Epithelial cell of esophagus (primary cell): ENCODE measurements around the gene ENTHD1.

Experiments used
- DNase-seq: peaks from one replicate; pipeline ENCODE4 v3.0.0; 2010; ENCODE audit warnings: low read depth
- H3K4me3 ChIP-seq: 2 replicates; pipeline ENCODE4 v1.5.1; 2011; ENCODE audit warnings: mild to moderate bottlenecking, low read length, control low read depth
- CTCF ChIP-seq: IDR thresholded peaks from 2 replicates; pipeline ENCODE4 v1.5.1; 2011; ENCODE audit warnings: low read depth, mild to moderate bottlenecking, low read length, control low read depth, inconsistent platforms; ENCODE audit not compliant: insufficient read depth; ENCODE audit errors: missing control alignments

Gene ENTHD1

GRCh38 chr22:39710380-39711150, 183.0 kb downstream of the ENTHD1 start:
- TF ChIP-seq CTCF: no peak
- no peak overlapping the region for H3K4me3 ChIP-seq
- no peak for DNase-seq

GRCh38 chr22:39707816-39708215, 185.7 kb downstream of the ENTHD1 start:
- DNase-seq: no peak
- no peak overlapping the region for H3K4me3 ChIP-seq
- TF ChIP-seq CTCF: no peak

GRCh38 chr22:39707351-39707750, 186.2 kb downstream of the ENTHD1 start:
- no peak overlapping the region for H3K4me3 ChIP-seq
- TF ChIP-seq CTCF: no peak
- DNase-seq: no peak

GRCh38 chr22:39706376-39707140, 187.0 kb downstream of the ENTHD1 start:
- no peak for DNase-seq
- TF ChIP-seq CTCF: no peak
- no peak overlapping the region for H3K4me3 ChIP-seq

- no peak for TF ChIP-seq CTCF
Observed at GRCh38 chr22:39705386-39705785, 188.2 kb downstream of the ENTHD1 start.

GRCh38 chr22:39703928-39704639, 189.5 kb downstream of the ENTHD1 start:
- DNase-seq: no peak
- no peak for TF ChIP-seq CTCF
- no peak overlapping the region for H3K4me3 ChIP-seq

More at GRCh38 chr22:39705386-39705785, 188.2 kb downstream of the ENTHD1 start:
- no peak for DNase-seq
- no peak overlapping the region for H3K4me3 ChIP-seq
